Suprapubic skin (tissue), 4 donors: ENCODE results near the gene ZFHX3. TPM values are rescaled to one million over a fixed set of nuclear protein-coding genes. Genes with fewer than 3 reads are reported as not detected.

Source experiments
- DNase-seq, 2 donors: peaks; one replicate each; pipeline ENCODE4 v3.0.0-alpha.2; 2019; ENCODE audit warnings: low spot score in 2 of 2
- H3K27ac ChIP-seq: fragments of 200-600 bp; sonication (generic); one replicate; pipeline ENCODE4 v1.5.1; 2019
- H3K27me3 ChIP-seq: fragments of 200-600 bp; sonication (generic); one replicate; pipeline ENCODE4 v1.5.1; 2019
- H3K36me3 ChIP-seq: fragments of 200-600 bp; sonication (generic); one replicate; pipeline ENCODE4 v1.5.1; 2019
- H3K4me1 ChIP-seq: fragments of 200-600 bp; sonication (generic); one replicate; pipeline ENCODE4 v1.5.1; 2019
- H3K4me3 ChIP-seq: fragments of 200-600 bp; sonication (generic); one replicate; pipeline ENCODE4 v1.5.1; 2019; ENCODE audit warnings: mild to moderate bottlenecking
- H3K9me3 ChIP-seq: fragments of 200-600 bp; sonication (generic); one replicate; pipeline ENCODE4 v1.5.1; 2019
- CTCF ChIP-seq, 2 donors: fragments of 200-600 bp in 1 of 2; fragments of 450-650 bp in 1 of 2; sonication (generic) in 1 of 2; IDR thresholded peaks; one replicate each; pipeline ENCODE4 v1.5.1; 2016 to 2019; ENCODE audit warnings: antibody characterized with exemption in 2 of 2, mild to moderate bottlenecking in 1 of 2, moderate library complexity in 1 of 2
- EP300 ChIP-seq: sonication (generic); formaldehyde crosslinking; IDR thresholded peaks from one replicate; pipeline ENCODE4 v1.6.1; 2017; ENCODE audit warnings: antibody characterized with exemption
- POLR2A ChIP-seq, 2 donors: fragments of 450-650 bp; IDR thresholded peaks; one replicate each; pipeline ENCODE4 v1.6.1; 2017; ENCODE audit warnings: antibody characterized with exemption in 2 of 2, mild to moderate bottlenecking in 2 of 2, moderate library complexity in 2 of 2
- POLR2AphosphoS5 ChIP-seq, 3 donors: sonication (generic); formaldehyde crosslinking; IDR thresholded peaks; one replicate each; pipeline ENCODE4 v1.6.1; 2017; ENCODE audit warnings: antibody characterized with exemption in 3 of 3
- WGBS: methylation state at CpG from one replicate; pipeline ENCODE4 v1.1.5; 2018; 5-methylcytosine and 5-hydroxymethylcytosine counted together
- total RNA-seq, 4 donors: library from RNA; depleted of rRNA; stranded (reverse); fragments of >200 nt; gene quantifications; one replicate each; pipeline ENCODE4 v1.1.0, GENCODE V29; 2016

ZFHX3 gene
- total RNA-seq, 4 donors from 2014 or later = 10.4 to 16.1 (median 12.8) TPM

- TF ChIP-seq POLR2AphosphoS5 (IDR thresholded peaks at IDR 0.05) = no peak
- TF ChIP-seq CTCF (IDR thresholded peaks at IDR 0.05) = no peak
- no peak for TF ChIP-seq POLR2A (IDR thresholded peaks at IDR 0.05)
- no peak for TF ChIP-seq EP300
- H3K9me3 ChIP-seq = no peaks in the 10 kb centered on the region
- no peak overlapping the region for H3K4me3 ChIP-seq
- H3K4me1 ChIP-seq = peaks cover 20% of the 10 kb centered on the region
- H3K27me3 ChIP-seq = no peaks in the 10 kb centered on the region
- WGBS = 70% methylated on average over 4 of the region's 4 CpGs
- no peak overlapping the region for H3K27ac ChIP-seq
- DNase-seq = no peak
- no peaks in the 10 kb centered on the region for H3K36me3 ChIP-seq
These were observed 194.2 kb downstream of the ZFHX3 start for GRCh38 chr16:72853575-72854266.

GRCh38 chr16:72852421-72852820 is 195.5 kb downstream of the ZFHX3 start:
- no peak overlapping the region for H3K4me3 ChIP-seq
- H3K27ac ChIP-seq = no peak overlapping the region
- no peak for DNase-seq
- no peaks in the 10 kb centered on the region for H3K36me3 ChIP-seq
- no peaks in the 10 kb centered on the region for H3K9me3 ChIP-seq
- WGBS = 91% methylated on average over 1 of the region's 1 CpG
- no peaks in the 10 kb centered on the region for H3K27me3 ChIP-seq
- no peak for TF ChIP-seq CTCF (IDR thresholded peaks at IDR 0.05)
- TF ChIP-seq EP300 = no peak
- TF ChIP-seq POLR2A (IDR thresholded peaks at IDR 0.05) = no peak
- TF ChIP-seq POLR2AphosphoS5 (IDR thresholded peaks at IDR 0.05) = no peak
- peaks cover 33% of the 10 kb centered on the region for H3K4me1 ChIP-seq

- TF ChIP-seq POLR2AphosphoS5 (IDR thresholded peaks at IDR 0.05) (no peak), CTCF (IDR thresholded peaks at IDR 0.05) (no peak), POLR2A (IDR thresholded peaks at IDR 0.05) (no peak), EP300 (no peak)
- H3K27me3 ChIP-seq = no peaks in the 10 kb centered on the region
- DNase-seq = no peak
These were observed 197.1 kb downstream of the ZFHX3 start for GRCh38 chr16:72850853-72851252.

DNA sequence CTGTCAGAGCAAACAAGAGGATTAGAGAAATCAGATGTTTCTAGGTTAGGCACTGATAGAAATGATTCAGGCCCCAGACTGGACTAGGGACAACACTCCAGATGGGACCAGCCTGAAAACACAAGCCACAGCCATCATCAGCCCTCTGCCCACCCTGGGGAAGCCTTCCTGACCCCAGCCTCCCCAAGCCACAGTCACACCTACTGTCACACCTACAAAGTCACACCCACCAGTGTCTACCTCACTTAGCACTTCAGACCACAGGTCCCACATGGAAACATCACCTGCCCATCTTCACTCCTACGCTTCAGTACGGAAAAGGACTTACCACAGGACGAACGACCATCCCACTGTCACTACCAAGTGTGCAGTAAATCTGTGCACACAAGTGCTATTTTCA is 197.9 kb downstream of the ZFHX3 start:
- Histone ChIP-seq H3K9me3 (no peaks in the 10 kb centered on the region), H3K27me3 (no peaks in the 10 kb centered on the region), H3K4me1 (peaks cover 39% of the 10 kb centered on the region), H3K27ac (peak overlapping the region; percentile 22), H3K36me3 (no peaks in the 10 kb centered on the region), H3K4me3 (no peak overlapping the region)
- DNase-seq = no peak
- no peak for TF ChIP-seq POLR2A (IDR thresholded peaks at IDR 0.05)
- TF ChIP-seq EP300 = no peak
- TF ChIP-seq POLR2AphosphoS5 (IDR thresholded peaks at IDR 0.05) = no peak
- 93% methylated on average over 4 of the region's 4 CpGs for WGBS

More at GRCh38 chr16:72850853-72851252, 197.1 kb downstream of the ZFHX3 start:
- Histone ChIP-seq H3K27ac (peak overlapping the region; percentile 41), H3K4me3 (no peak overlapping the region), H3K9me3 (no peaks in the 10 kb centered on the region), H3K4me1 (peaks cover 39% of the 10 kb centered on the region), H3K36me3 (no peaks in the 10 kb centered on the region)
- WGBS = 68% methylated on average over 6 of the region's 6 CpGs

DNA sequence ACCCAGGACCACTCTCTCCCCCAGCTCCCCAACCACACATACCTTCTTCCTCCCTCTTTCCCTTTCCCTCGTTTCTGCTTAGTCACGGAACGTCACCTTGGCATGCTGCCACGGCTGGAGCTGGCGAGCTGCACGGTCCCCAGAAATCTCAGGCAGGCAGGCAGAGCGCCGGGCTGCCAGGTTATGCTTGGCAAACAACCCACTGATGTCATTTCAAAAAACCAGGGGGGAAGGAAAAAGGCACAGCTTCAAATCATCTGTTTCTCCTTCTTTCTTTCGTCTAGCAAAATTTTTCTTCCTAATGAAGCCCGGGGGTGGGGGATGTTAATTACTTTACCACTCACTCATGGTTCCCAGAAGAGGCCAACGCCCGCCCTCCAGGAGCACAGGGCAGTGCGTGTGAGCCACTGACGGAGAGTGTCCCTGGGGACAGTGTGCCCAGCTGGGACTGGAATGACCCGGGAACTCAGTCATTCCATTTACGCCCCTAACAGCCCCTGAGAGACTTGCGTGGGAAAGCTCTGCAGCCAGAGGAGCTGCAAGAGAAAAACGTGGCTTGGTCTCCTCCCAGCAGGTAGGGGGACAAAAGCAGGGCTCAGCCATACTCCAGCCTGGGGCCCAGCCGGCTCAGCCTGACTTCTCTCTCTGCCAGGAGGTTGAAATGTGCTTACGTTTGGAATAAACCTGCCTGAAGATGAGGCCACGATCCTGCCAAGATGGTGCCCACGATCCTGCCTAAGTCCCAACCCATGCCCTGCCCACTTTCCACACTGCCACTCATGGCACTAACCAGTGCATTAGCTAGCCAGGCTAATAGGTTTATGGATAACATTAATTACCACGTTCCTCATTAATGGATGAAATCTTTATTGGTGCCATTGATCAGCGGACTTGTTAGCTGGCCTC is 198.9 kb downstream of the ZFHX3 start:
- DNase-seq = peak; percentile 81 to 89
- H3K27ac ChIP-seq = peak overlapping the region; percentile 27
- H3K27me3 ChIP-seq = no peaks in the 10 kb centered on the region
- no peak overlapping the region for H3K4me3 ChIP-seq
- WGBS = 25% methylated on average over 18 of the region's 24 CpGs
- H3K36me3 ChIP-seq = no peaks in the 10 kb centered on the region
- peak; percentile 51 for TF ChIP-seq EP300
- TF ChIP-seq CTCF (IDR thresholded peaks at IDR 0.05) = no peak
- peak in 1 of 3 donors; percentile 5 for TF ChIP-seq POLR2AphosphoS5 (IDR thresholded peaks at IDR 0.05)
- H3K4me1 ChIP-seq = peaks cover 35% of the 10 kb centered on the region
- no peaks in the 10 kb centered on the region for H3K9me3 ChIP-seq
